Measurements from ENCODE around the gene PTGER3.
"Not testable (repeated sequence)": the region's sequence is repeated elsewhere in the genome, so short reads cannot be mapped to it uniquely, and the experiment has no call there.

PTGER3 gene

GRCh38 chr1:70945251-70945650, 102.4 kb downstream of the PTGER3 start:
- DNase-seq, result no peak

GRCh38 chr1:70941563-70941962, 106.1 kb downstream of the PTGER3 start:
- DNase-seq, result no peak

DNA sequence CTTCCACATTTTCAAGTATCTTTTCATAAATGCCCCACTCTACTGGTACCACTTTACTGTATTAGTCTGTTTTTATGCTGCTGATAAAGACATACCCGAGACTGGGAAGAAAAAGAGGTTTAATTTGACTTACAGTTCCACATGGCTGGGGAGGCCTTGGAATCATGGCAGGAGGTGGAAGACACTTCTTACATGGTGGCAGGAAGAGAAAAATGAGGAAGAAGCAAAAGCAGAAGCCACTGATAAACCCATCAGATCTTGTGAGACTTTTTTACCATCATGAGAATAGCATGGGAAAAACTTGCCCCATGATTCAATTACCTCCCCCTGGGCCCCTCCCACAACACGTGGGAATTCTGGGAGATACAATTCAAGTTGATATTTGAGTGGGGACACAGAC, 107.2 kb downstream of the PTGER3 start:
- DNase-seq, result not testable (repeated sequence)

DNA sequence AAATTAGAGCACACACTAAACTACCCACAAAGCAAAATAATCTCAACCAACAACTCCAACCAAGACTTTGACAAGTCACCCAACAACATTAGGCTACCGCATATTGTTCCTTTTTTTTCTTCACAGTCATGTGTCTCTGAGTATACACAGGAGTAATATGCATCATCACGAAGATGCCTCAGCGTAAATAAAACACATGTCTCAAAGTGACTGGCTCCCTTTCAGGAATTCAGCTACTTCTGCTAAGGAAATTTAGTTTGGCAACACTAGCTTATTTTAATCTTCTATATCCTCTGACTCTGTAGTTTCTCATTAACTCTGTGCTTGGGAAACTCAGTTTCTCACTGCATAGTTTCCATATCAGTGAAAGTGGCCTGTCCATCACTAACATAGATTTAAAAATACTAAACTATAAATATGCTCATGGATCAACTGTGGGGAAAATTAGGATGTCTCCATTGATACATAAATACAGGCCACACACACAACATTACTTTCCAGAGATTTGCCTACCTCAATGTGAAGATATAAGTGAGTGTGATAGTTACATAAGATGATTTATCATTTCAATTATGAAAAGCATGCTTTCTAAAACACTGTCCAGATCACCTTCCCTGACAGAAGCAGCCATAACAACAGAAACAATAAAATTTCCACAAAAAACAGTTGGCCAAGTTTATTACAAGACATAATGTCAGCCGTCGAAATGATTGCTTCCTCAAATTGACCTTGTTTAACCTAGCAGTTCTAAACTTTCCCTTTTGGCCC, 113.2 kb downstream of the PTGER3 start:
- no peak for DNase-seq

- DNase-seq, result no peak
These were observed 117.6 kb downstream of the PTGER3 start for GRCh38 chr1:70930062-70930461.

DNA sequence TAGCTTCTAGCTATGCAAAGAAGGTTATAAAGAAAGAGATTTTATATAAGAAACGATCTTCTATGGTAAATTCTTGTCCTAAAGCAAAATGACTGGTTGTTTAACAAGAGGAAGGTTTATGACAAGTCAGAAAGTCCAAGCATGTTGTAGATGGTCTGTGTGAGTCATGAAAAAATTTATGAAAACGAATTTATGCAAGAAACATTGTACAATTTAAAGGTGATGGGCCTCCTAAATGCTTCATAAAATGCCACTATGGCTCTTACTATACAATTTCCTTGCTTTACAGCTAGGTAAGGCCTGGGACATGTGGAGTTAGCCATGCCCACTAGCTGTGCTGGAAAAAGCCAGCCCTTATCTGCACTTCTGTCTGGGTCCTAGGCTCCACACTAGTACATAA, 125.4 kb downstream of the PTGER3 start:
- DNase-seq, result no peak
